Karpas-422 (cell line): Measurements from ENCODE around the gene ERBB4. TPM values are rescaled to one million over a fixed set of nuclear protein-coding genes. Genes with fewer than 3 reads are reported as not detected.

ENCODE experiments used
- DNase-seq: peaks from one replicate; pipeline ENCODE4 v3.0.0-alpha.2; 2015
- H2AFZ ChIP-seq: fragments of 200-600 bp; sonication (generic); 2 replicates; pipeline ENCODE4 v1.6.1; 2014; ENCODE audit warnings: antibody characterized with exemption, low read length, mixed read lengths
- H3K27ac ChIP-seq: fragments of 200-600 bp; sonication (generic); 2 replicates; pipeline ENCODE4 v1.5.1; 2014; ENCODE audit warnings: mild to moderate bottlenecking, low read length, moderate library complexity
- H3K27me3 ChIP-seq: fragments of 200-600 bp; sonication (generic); 2 replicates; pipeline ENCODE4 v1.6.1; 2014; ENCODE audit warnings: low read length, mixed read lengths
- H3K36me3 ChIP-seq: fragments of 200-600 bp; sonication (generic); 2 replicates; pipeline ENCODE4 v1.6.1; 2014; ENCODE audit warnings: low read length, mixed read lengths; ENCODE audit not compliant: insufficient read depth
- H3K4me1 ChIP-seq: fragments of 200-600 bp; sonication (generic); 2 replicates; pipeline ENCODE4 v1.6.1; 2014; ENCODE audit warnings: mild to moderate bottlenecking, low read length, mixed read lengths
- H3K4me2 ChIP-seq: fragments of 200-600 bp; sonication (generic); 2 replicates; pipeline ENCODE4 v1.6.1; 2014; ENCODE audit warnings: low read length, low read depth, mild to moderate bottlenecking; ENCODE audit not compliant: poor library complexity, severe bottlenecking
- H3K4me3 ChIP-seq: fragments of 200-600 bp; sonication (generic); 2 replicates; pipeline ENCODE4 v1.5.1; 2014; ENCODE audit warnings: mild to moderate bottlenecking, antibody characterized with exemption, low read length, mixed read lengths
- H3K79me2 ChIP-seq: fragments of 200-600 bp; sonication (generic); 2 replicates; pipeline ENCODE4 v1.6.1; 2014; ENCODE audit warnings: mild to moderate bottlenecking, low read length, mixed read lengths
- H3K9ac ChIP-seq: fragments of 200-600 bp; sonication (generic); 2 replicates; pipeline ENCODE4 v1.6.0; 2014; ENCODE audit warnings: low read length
- H3K9me2 ChIP-seq: fragments of 200-600 bp; sonication (generic), shearing (Covaris generic); replicated peaks from 2 replicates; pipeline ENCODE4 v1.6.0; 2014; ENCODE audit warnings: mild to moderate bottlenecking, low read length, moderate library complexity; ENCODE audit not compliant: insufficient read depth
- H3K9me3 ChIP-seq: fragments of 300-700, 200-600 bp; sonication (generic); 2 replicates; pipeline ENCODE4 v1.6.1; 2014; ENCODE audit warnings: low read length, mixed read lengths
- H4K20me1 ChIP-seq: fragments of 200-600 bp; sonication (generic); 2 replicates; pipeline ENCODE4 v1.6.1; 2014; ENCODE audit warnings: mild to moderate bottlenecking, antibody characterized with exemption, low read length, low read depth; ENCODE audit not compliant: insufficient read depth
- total RNA-seq: library from RNA; depleted of rRNA; stranded (reverse); fragments of >200 nt; shearing (Covaris generic); gene quantifications from 2 replicates; pipeline ENCODE4 v1.2.3, GENCODE V29; 2014; ENCODE audit warnings: low replicate concordance

The ERBB4 gene
- total RNA-seq, 1 experiment from 2014 or later, result not detected

DNA sequence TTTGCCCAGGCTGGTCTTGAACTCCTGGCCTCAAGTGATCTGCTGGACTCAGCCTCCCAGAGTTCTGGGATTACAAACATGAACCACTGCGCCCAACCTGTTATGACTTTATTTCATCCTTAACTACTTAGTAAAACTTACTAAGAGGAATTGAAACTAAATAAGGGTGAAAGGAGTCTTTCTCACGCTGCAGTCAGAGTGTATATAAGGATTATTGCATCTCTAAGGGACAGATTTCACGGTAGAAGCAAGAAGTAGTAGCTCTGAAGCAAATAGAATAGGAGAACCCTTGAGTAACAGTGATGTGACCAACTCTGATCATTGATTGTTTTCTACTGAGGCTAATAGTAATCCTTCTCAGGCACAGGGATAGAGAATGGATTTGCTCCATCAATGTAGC is 1022.1 kb downstream of the ERBB4 start:
- H3K4me2 ChIP-seq, result no peak overlapping the region
- H3K27ac ChIP-seq, result no peak overlapping the region
- no peak for DNase-seq
- no peaks in the 10 kb centered on the region for H3K4me1 ChIP-seq
- no peaks in the 10 kb centered on the region for H3K36me3 ChIP-seq
- H3K79me2 ChIP-seq, result no peaks in the 10 kb centered on the region
- H4K20me1 ChIP-seq, result no peaks in the 10 kb centered on the region
- H3K4me3 ChIP-seq, result no peak overlapping the region
- no peaks in the 10 kb centered on the region for H3K9me2 ChIP-seq
- no peak overlapping the region for H3K9ac ChIP-seq
- no peak overlapping the region for H2AFZ ChIP-seq
- no peaks in the 10 kb centered on the region; the same call in 1 of the 2 replicates for H3K9me3 ChIP-seq
- no peaks in the 10 kb centered on the region for H3K27me3 ChIP-seq

DNA sequence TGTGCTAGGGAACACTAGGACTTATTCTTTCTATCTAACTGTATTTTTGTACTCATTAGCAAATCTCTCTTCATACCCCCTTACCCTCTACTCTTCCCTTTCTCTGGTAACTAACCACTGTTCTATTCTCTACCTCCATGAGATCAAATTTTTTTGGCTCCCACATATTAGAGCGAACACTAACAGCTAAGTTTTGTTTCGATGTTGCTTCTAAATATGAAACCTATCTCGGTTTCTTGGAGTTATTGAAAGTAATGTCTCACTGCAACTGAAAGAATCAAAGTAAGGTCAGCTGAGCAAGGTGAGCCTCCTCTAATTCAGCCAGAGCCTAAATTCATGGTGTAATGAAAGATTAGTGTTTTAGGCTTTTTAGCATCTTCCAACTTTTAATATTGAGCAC is 1024.6 kb downstream of the ERBB4 start:
- no peaks in the 10 kb centered on the region for H3K4me1 ChIP-seq
- H3K9me2 ChIP-seq, result no peaks in the 10 kb centered on the region
- H3K27ac ChIP-seq, result no peak overlapping the region
- H3K9me3 ChIP-seq, result no peaks in the 10 kb centered on the region; the same call in 1 of the 2 replicates
- no peak overlapping the region for H3K4me2 ChIP-seq
- no peak overlapping the region for H3K9ac ChIP-seq
- no peaks in the 10 kb centered on the region for H4K20me1 ChIP-seq
- no peak overlapping the region for H2AFZ ChIP-seq
- no peaks in the 10 kb centered on the region for H3K79me2 ChIP-seq
- no peaks in the 10 kb centered on the region for H3K27me3 ChIP-seq
- DNase-seq, result no peak
- H3K4me3 ChIP-seq, result no peak overlapping the region
- no peaks in the 10 kb centered on the region for H3K36me3 ChIP-seq

DNA sequence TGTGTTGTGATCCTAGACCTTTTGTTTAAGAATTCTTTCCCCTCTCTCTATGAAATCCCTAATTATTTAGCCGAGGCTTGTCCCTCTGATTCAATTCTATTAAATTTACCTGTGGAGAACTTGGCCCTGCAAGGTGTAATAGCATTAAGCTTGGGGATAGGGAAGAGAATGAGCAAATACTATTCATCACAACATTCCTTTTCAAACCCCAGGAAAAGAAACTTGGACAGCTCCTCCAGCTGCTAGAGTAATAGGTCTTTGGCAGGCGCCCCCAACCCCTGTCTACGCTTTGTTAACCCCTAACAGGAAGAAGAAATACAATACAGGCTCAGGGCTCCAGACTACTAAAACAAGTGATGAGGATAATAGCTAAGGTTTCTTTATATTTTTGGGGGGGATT is 1025.2 kb downstream of the ERBB4 start:
- no peaks in the 10 kb centered on the region for H3K79me2 ChIP-seq
- no peaks in the 10 kb centered on the region; the same call in 1 of the 2 replicates for H3K9me3 ChIP-seq
- no peaks in the 10 kb centered on the region for H3K9me2 ChIP-seq
- H3K36me3 ChIP-seq, result no peaks in the 10 kb centered on the region
- H3K9ac ChIP-seq, result no peak overlapping the region
- no peak overlapping the region for H3K4me2 ChIP-seq
- H3K4me3 ChIP-seq, result no peak overlapping the region
- H4K20me1 ChIP-seq, result no peaks in the 10 kb centered on the region
- H3K27me3 ChIP-seq, result no peaks in the 10 kb centered on the region
- H2AFZ ChIP-seq, result no peak overlapping the region
- no peak for DNase-seq
- H3K27ac ChIP-seq, result no peak overlapping the region
- H3K4me1 ChIP-seq, result no peaks in the 10 kb centered on the region

DNA sequence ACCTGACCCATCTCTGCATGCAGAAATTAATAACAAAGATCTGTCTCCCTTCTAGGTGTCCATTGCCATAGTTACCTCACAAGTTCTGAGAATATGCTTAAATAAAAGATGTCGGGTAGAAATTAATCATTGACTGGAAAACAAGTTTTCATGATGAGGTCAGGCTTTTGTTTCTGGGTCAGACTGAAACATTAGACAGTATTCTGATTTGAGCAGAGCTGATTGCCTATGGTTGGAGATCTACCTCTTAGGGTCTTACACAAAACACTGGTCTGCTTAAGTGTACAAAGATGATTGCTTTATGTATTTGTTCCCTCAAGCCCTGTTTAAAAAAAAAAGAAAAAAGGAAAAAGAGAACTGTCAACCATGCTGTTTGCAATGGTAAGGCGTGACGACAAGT is 1025.8 kb downstream of the ERBB4 start:
- Histone ChIP-seq H2AFZ (no peak overlapping the region), H3K9me2 (no peaks in the 10 kb centered on the region), H3K27me3 (no peaks in the 10 kb centered on the region), H3K79me2 (no peaks in the 10 kb centered on the region), H3K4me2 (no peak overlapping the region), H3K27ac (no peak overlapping the region), H3K9me3 (no peaks in the 10 kb centered on the region; the same call in 1 of the 2 replicates), H3K4me3 (no peak overlapping the region), H3K9ac (no peak overlapping the region), H4K20me1 (no peaks in the 10 kb centered on the region), H3K4me1 (no peaks in the 10 kb centered on the region), H3K36me3 (no peaks in the 10 kb centered on the region)
- DNase-seq, result no peak

DNA sequence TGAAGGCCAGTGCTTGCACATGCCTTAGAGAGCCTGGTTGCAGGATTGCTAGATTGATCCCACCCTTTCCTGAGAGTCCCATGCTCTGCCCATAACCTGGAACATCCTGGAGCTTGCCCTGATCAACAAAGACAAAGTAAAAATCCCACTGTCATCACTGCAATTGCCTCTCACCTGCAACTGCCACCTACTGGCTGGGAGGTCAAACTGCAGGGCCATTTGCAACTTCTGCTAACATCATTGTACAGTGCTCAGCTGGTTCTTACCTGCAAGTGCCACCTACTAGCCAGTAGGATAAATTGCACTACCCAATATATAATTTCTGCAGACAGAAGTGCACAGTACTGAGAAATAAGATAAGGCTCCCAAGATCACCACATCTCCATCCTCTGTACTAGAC is 1034.7 kb downstream of the ERBB4 start:
- H3K9me2 ChIP-seq, result no peaks in the 10 kb centered on the region
- H3K4me1 ChIP-seq, result no peaks in the 10 kb centered on the region
- H4K20me1 ChIP-seq, result no peaks in the 10 kb centered on the region
- peak; percentile 58 for DNase-seq
- no peak overlapping the region for H3K9ac ChIP-seq
- no peaks in the 10 kb centered on the region for H3K27me3 ChIP-seq
- no peak overlapping the region for H3K27ac ChIP-seq
- no peak overlapping the region for H3K4me3 ChIP-seq
- H3K79me2 ChIP-seq, result no peaks in the 10 kb centered on the region
- H3K4me2 ChIP-seq, result no peak overlapping the region
- no peaks in the 10 kb centered on the region for H3K36me3 ChIP-seq
- H2AFZ ChIP-seq, result no peak overlapping the region
- peaks cover 9% of the 10 kb centered on the region for H3K9me3 ChIP-seq

DNA sequence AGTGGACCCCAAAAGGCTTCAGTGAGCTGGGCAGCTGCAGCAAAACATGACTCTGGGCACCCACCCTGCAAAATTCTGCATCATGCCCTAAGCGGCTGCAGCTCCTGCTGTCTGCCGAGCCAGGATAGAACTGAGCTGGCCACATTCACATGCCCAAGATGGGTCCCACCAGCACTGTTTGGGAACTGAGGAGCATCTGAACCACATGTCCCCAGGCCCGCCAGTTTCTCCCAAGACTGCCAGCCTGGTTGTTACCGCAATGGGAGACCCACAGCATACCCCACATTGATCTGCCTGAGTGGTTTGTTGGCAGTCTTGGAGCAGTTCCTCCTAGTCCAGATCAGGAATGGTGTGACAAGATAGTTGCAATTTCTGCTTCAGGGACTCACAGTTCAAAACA is 1035.4 kb downstream of the ERBB4 start:
- Histone ChIP-seq H3K4me1 (no peaks in the 10 kb centered on the region), H3K4me2 (no peak overlapping the region), H3K9ac (no peak overlapping the region), H3K27ac (no peak overlapping the region), H3K27me3 (no peaks in the 10 kb centered on the region), H3K9me3 (peaks cover 9% of the 10 kb centered on the region), H3K36me3 (no peaks in the 10 kb centered on the region), H4K20me1 (no peaks in the 10 kb centered on the region), H2AFZ (no peak overlapping the region), H3K9me2 (no peaks in the 10 kb centered on the region), H3K79me2 (no peaks in the 10 kb centered on the region), H3K4me3 (no peak overlapping the region)
- no peak for DNase-seq

DNA sequence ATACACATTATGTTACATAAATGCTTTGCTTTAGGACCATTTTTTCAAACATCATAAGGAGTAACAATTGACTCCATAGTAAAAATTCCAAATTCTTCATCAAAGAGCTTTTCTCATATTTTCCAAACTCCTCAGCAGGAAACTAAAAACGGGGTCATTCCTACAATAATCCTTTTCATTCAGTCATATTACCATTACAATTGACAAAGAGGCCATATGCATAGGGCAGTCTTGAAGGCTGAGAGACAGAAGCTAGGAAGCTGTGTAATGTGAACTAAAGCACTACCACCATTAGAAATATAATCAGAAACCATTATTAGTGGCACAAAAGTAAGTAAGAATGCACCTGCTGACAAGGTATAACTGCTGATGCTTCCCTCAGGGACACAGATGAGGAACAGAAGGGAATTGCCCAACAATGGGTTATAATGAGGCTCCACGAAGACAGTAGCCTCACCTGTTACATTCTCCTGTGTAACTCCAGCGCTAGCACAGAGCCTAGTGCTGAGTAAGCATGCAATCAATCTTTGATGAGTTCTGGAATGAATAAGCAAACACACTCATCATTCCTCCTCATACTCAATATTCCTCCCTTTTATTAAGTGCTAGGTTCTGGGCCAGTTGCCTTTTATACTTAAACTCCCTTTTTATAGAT is 1039.9 kb downstream of the ERBB4 start:
- Histone ChIP-seq H3K27ac (no peak overlapping the region), H2AFZ (no peak overlapping the region), H3K36me3 (no peaks in the 10 kb centered on the region)

DNA sequence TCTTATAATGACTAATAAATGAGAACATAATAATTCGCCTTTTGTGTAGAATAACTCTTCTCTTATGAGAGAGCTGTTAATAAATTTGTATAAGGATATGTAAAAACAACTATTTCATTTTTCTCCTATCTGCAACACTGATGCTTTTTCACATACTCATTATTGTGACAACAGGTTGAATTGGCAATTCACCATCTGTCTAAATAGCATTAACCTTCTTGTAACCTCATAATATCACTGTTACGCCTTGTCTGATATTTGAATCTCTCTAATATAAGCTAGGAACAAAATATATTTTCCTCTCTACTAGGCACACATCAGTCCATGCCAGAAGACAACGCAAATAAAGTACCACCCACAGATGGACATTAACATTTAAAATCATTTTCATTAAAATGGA is 1043.3 kb downstream of the ERBB4 start:
- Histone ChIP-seq H3K4me2 (no peak overlapping the region), H3K27me3 (no peaks in the 10 kb centered on the region), H3K9me3 (no peaks in the 10 kb centered on the region), H3K27ac (no peak overlapping the region), H3K4me1 (no peaks in the 10 kb centered on the region), H4K20me1 (no peaks in the 10 kb centered on the region), H3K9me2 (no peaks in the 10 kb centered on the region), H2AFZ (no peak overlapping the region), H3K4me3 (no peak overlapping the region), H3K9ac (no peak overlapping the region), H3K36me3 (no peaks in the 10 kb centered on the region), H3K79me2 (no peaks in the 10 kb centered on the region)
- no peak for DNase-seq

More for the DNA sequence above, 1039.9 kb downstream of the ERBB4 start:
- Histone ChIP-seq H3K9me3 (no peaks in the 10 kb centered on the region; the same call in 1 of the 2 replicates), H3K27me3 (no peaks in the 10 kb centered on the region), H3K79me2 (no peaks in the 10 kb centered on the region), H3K9ac (no peak overlapping the region), H3K4me1 (no peaks in the 10 kb centered on the region), H3K4me3 (no peak overlapping the region), H3K9me2 (no peaks in the 10 kb centered on the region), H4K20me1 (no peaks in the 10 kb centered on the region), H3K4me2 (no peak overlapping the region)
- DNase-seq, result no peak
